K562 (cell line): ENCODE results near the gene LRRC8C. TPM values are rescaled to one million over a fixed set of nuclear protein-coding genes. Genes with fewer than 3 reads are reported as not detected.

Experiments used
- ARID3B ChIP-seq: fragments of 250-450 bp; sonication (Bioruptor Pico); IDR thresholded peaks from 2 replicates; pipeline ENCODE4 v1.4.0; 2020; ENCODE audit warnings: borderline replicate concordance
- BACH1 ChIP-seq: fragments of 200-800 bp; sonication (Bioruptor generic); IDR thresholded peaks from 2 replicates; pipeline ENCODE4 v1.6.1; 2016; ENCODE audit warnings: missing genetic modification characterization, missing compliant biosample characterization
- CUX1 ChIP-seq: fragments of 200-800 bp; sonication (Bioruptor generic); IDR thresholded peaks from 2 replicates; pipeline ENCODE4 v1.6.1; 2016; ENCODE audit warnings: missing genetic modification characterization, missing compliant biosample characterization
- FOXA3 ChIP-seq, 2 experiments: fragments of 450-650 bp in 1 of 2; sonication (generic) in 1 of 2; formaldehyde crosslinking; IDR thresholded peaks in 1 of 2; conservative IDR thresholded peaks in 1 of 2; 2 replicates each; pipeline versions ENCODE4 v1.4.0 to v1.8.0; 2020 to 2022; ENCODE audit warnings: mild to moderate bottlenecking in 2 of 2, missing genetic modification reagents in 1 of 2
- KAT8 ChIP-seq: fragments of 450-650 bp; IDR thresholded peaks from 2 replicates; pipeline ENCODE4 v1.6.1; 2016; ENCODE audit warnings: low read depth, mild to moderate bottlenecking
- L3MBTL2 ChIP-seq: fragments of 450-650 bp; IDR thresholded peaks from 2 replicates; pipeline ENCODE4 v1.6.1; 2016; ENCODE audit warnings: mild to moderate bottlenecking, moderate library complexity
- MIER1 ChIP-seq: fragments of 450-650 bp; IDR thresholded peaks from 2 replicates; pipeline ENCODE4 v1.6.1; 2016; ENCODE audit warnings: antibody characterized with exemption, mild to moderate bottlenecking, low read depth
- MYBL2 ChIP-seq, 2 experiments: fragments of 450-650 bp in 1 of 2; sonication (generic) in 1 of 2; formaldehyde crosslinking in 1 of 2; IDR thresholded peaks; 2 replicates each; pipeline versions ENCODE4 v1.6.1 to v1.8.1; 2017 to 2022; ENCODE audit warnings: borderline replicate concordance in 1 of 2, inconsistent platforms in 1 of 2, low read depth in 1 of 2, mild to moderate bottlenecking in 1 of 2, missing genetic modification reagents in 1 of 2, moderate library complexity in 1 of 2
- NCOA4 ChIP-seq: fragments of 450-650 bp; IDR thresholded peaks from 2 replicates; pipeline ENCODE4 v1.6.1; 2018; ENCODE audit warnings: mild to moderate bottlenecking; ENCODE audit not compliant: partially characterized antibody
- NEUROD1 ChIP-seq: fragments of 150-350 bp; IDR thresholded peaks from 2 replicates; pipeline ENCODE4 v1.6.1; 2014; ENCODE audit warnings: borderline replicate concordance, low read length, low read depth; ENCODE audit not compliant: partially characterized antibody
- NFE2L1 ChIP-seq: fragments of 450-650 bp; IDR thresholded peaks from 2 replicates; pipeline ENCODE4 v1.6.1; 2016; ENCODE audit warnings: missing genetic modification characterization, low read depth, mild to moderate bottlenecking, missing compliant biosample characterization, moderate library complexity, borderline replicate concordance
- POU5F1 ChIP-seq: fragments of 150-350 bp; IDR thresholded peaks from 2 replicates; pipeline ENCODE4 v1.6.1; 2014; ENCODE audit warnings: borderline replicate concordance, low read length, low read depth, mild to moderate bottlenecking; ENCODE audit not compliant: partially characterized antibody
- SMAD3 ChIP-seq: fragments of 450-650 bp; formaldehyde crosslinking; conservative IDR thresholded peaks from 2 replicates; pipeline ENCODE4 v1.4.0; 2020; ENCODE audit warnings: mild to moderate bottlenecking
- SMARCB1 ChIP-seq: IDR thresholded peaks from 2 replicates; pipeline ENCODE4 v1.6.1; 2011; ENCODE audit warnings: improper control_type of control experiment, low read depth; ENCODE audit not compliant: insufficient read length
- ZBTB7A ChIP-seq: IDR thresholded peaks from 2 replicates; pipeline ENCODE4 v1.6.1; 2011; ENCODE audit warnings: low read depth, mild to moderate bottlenecking, low read length, moderate library complexity, borderline replicate concordance; ENCODE audit not compliant: control insufficient read depth
- ZNF639 ChIP-seq, 2 experiments: fragments of 200-800 bp in 1 of 2; sonication (Bioruptor generic) in 1 of 2; sonication (generic) in 1 of 2; formaldehyde crosslinking in 1 of 2; IDR thresholded peaks in 1 of 2; conservative IDR thresholded peaks in 1 of 2; 2 replicates each; pipeline versions ENCODE4 v1.5.0 to v1.6.1; 2016 to 2020; ENCODE audit warnings: missing compliant biosample characterization in 1 of 2, missing genetic modification characterization in 1 of 2, missing genetic modification reagents in 1 of 2
- ZNF785 ChIP-seq: fragments of 250-450 bp; sonication (Bioruptor Pico); IDR thresholded peaks from 2 replicates; pipeline ENCODE4 v1.4.0; 2020; ENCODE audit warnings: mild to moderate bottlenecking
- polyA plus RNA-seq, 8 experiments: library from polyadenylated mRNA; depleted of rRNA in 4 of 8; stranded (reverse) in 5 of 8; unstranded in 3 of 8; fragments of >200 nt; fragmentation: Nextera tagmentation in 2 of 8; fragmentation: Illumina TruSeq in 1 of 8; extraction: Ambion mirVana in 2 of 8; extraction: Trizol in 1 of 8; gene quantifications; 2 replicates each; pipeline versions ENCODE4 v1.2.1 to v1.2.3, GENCODE V29; 2011 to 2014; ENCODE audit warnings: inconsistent platforms in 1 of 8, missing spikeins in 1 of 8
- total RNA-seq, 7 experiments: library from RNA; depleted of rRNA in 6 of 7; stranded (reverse); fragments of >200 nt in 6 of 7; fragmentation: Illumina TruSeq in 2 of 7; extraction: Trizol in 2 of 7; gene quantifications; 2 replicates each; pipeline versions ENCODE4 v1.2.1 to v1.2.3, GENCODE V29; 2011 to 2021; ENCODE audit warnings: low replicate concordance in 1 of 7

Gene LRRC8C
- total and polyA plus RNA-seq, 9 of the 15 experiments (the other 6 are each of a cell fraction or from before 2014, with no cell fraction given) = 1.00 to 12.5 (median 4.5) TPM

GRCh38 chr1:89762779-89763648 is 130.1 kb downstream of the LRRC8C start (continued):
- TF ChIP-seq KAT8 (no peak), MYBL2 (IDR thresholded peaks at IDR 0.05; ENCODE audit: low read depth) (no peak), MYBL2 (CRISPR knock-in tag; IDR thresholded peaks at IDR 0.05; ENCODE audit: borderline replicate concordance) (no peak), BACH1 (tag) (no peak), NEUROD1 (no peak), POU5F1 (no peak), MIER1 (no peak), CUX1 (CRISPR knock-in tag) (no peak), NFE2L1 (tag) (no peak), L3MBTL2 (peak; percentile 87), ZBTB7A (no peak), ARID3B (CRISPR knock-in tag) (no peak; the same call in 1 of the 2 replicates), SMAD3 (no peak; the same call in 1 of the 2 replicates), ZNF785 (CRISPR knock-in tag) (no peak), FOXA3 (CRISPR knock-in tag; conservative IDR thresholded peaks at IDR 0.05 in 1 of 2, IDR thresholded peaks at IDR 0.05 in 1 of 2) (no peak), ZNF639 (CRISPR knock-in tag; conservative IDR thresholded peaks at IDR 0.05 in 1 of 2, IDR thresholded peaks at IDR 0.05 in 1 of 2) (no peak), NCOA4 (no peak), SMARCB1 (no peak)
